Activated gamma-delta T cell treated with Interleukin-2 at 50 U/mL for 16 hours (primary cell): Measurements from ENCODE around the gene SPOP.
"Not testable (repeated sequence)": the region's sequence is repeated elsewhere in the genome, so short reads cannot be mapped to it uniquely, and the experiment has no call there.

ENCODE experiments used
- DNase-seq: peaks from one replicate; pipeline ENCODE4 v3.0.0-alpha.2; 2020

Gene SPOP

GRCh38 chr17:49646391-49647255 is 31.3 kb downstream of the SPOP start:
- DNase-seq, result no peak

- not testable (repeated sequence) for DNase-seq
Observed at GRCh38 chr17:49646056-49646390, 31.9 kb downstream of the SPOP start.

GRCh38 chr17:49645654-49646053 is 32.2 kb downstream of the SPOP start:
- DNase-seq, result no peak

- DNase-seq, result no peak
Observed at GRCh38 chr17:49640556-49640955, 37.3 kb downstream of the SPOP start.

GRCh38 chr17:49638818-49639217 is 39.1 kb downstream of the SPOP start:
- DNase-seq, result no peak

- no peak for DNase-seq
Observed at GRCh38 chr17:49637739-49638138, 40.2 kb downstream of the SPOP start.

- DNase-seq, result no peak
Observed at GRCh38 chr17:49637050-49637449, 40.8 kb downstream of the SPOP start.

- DNase-seq, result no peak
Observed at GRCh38 chr17:49635121-49635520, 42.8 kb downstream of the SPOP start.

GRCh38 chr17:49634485-49634860 is 43.4 kb downstream of the SPOP start:
- DNase-seq, result no peak

- DNase-seq, result no peak
Observed at GRCh38 chr17:49633762-49634484, 44.0 kb downstream of the SPOP start.

GRCh38 chr17:49633250-49633649 is 44.6 kb downstream of the SPOP start:
- DNase-seq, result no peak

GRCh38 chr17:49632201-49632600 is 45.7 kb downstream of the SPOP start:
- no peak for DNase-seq

GRCh38 chr17:49631496-49631895 is 46.4 kb downstream of the SPOP start:
- no peak for DNase-seq

- DNase-seq, result no peak
Observed at GRCh38 chr17:49630113-49630900, 47.6 kb downstream of the SPOP start.

- no peak for DNase-seq
Observed at GRCh38 chr17:49629447-49629846, 48.5 kb downstream of the SPOP start.

- no peak for DNase-seq
Observed at GRCh38 chr17:49624896-49625295, 53.0 kb downstream of the SPOP start.

- no peak for DNase-seq
Observed at GRCh38 chr17:49621946-49622529, 55.9 kb downstream of the SPOP start.

GRCh38 chr17:49621420-49621819 is 56.5 kb downstream of the SPOP start:
- no peak for DNase-seq

- no peak for DNase-seq
Observed at GRCh38 chr17:49618028-49618611, 59.8 kb downstream of the SPOP start.

GRCh38 chr17:49616601-49617131 is 61.2 kb downstream of the SPOP start:
- DNase-seq, result no peak

- DNase-seq, result no peak
Observed at GRCh38 chr17:49616086-49616485, 61.8 kb downstream of the SPOP start.

GRCh38 chr17:49613182-49613800 is 64.6 kb downstream of the SPOP start:
- no peak for DNase-seq
